ENCODE data around the gene AKAIN1.

AKAIN1 gene

GRCh38 chr18:5146093-5146492, 51.0 kb downstream of the AKAIN1 start:
- Mint-ChIP-seq H3K4me1 (ENCODE audit: low read depth) (peaks cover 5% of the 10 kb centered on the region), H3K36me3 (ENCODE audit: low read depth) (no peaks in the 10 kb centered on the region), H3K27me3 (ENCODE audit: low read depth) (no peaks in the 10 kb centered on the region), H3K4me3 (no peak overlapping the region), H3K27ac (no peak overlapping the region), H3K9me3 (no peaks in the 10 kb centered on the region)

GRCh38 chr18:5145168-5145825, 51.8 kb downstream of the AKAIN1 start:
- Mint-ChIP-seq H3K9me3 (no peaks in the 10 kb centered on the region), H3K4me1 (ENCODE audit: low read depth) (peaks cover 5% of the 10 kb centered on the region), H3K27ac (no peak overlapping the region), H3K36me3 (ENCODE audit: low read depth) (no peaks in the 10 kb centered on the region), H3K4me3 (no peak overlapping the region), H3K27me3 (ENCODE audit: low read depth) (no peaks in the 10 kb centered on the region)

- H3K36me3 Mint-ChIP-seq (ENCODE audit: low read depth), result no peaks in the 10 kb centered on the region
- no peak overlapping the region for H3K4me3 Mint-ChIP-seq
- H3K27ac Mint-ChIP-seq, result no peak overlapping the region
- no peaks in the 10 kb centered on the region for H3K9me3 Mint-ChIP-seq
- no peaks in the 10 kb centered on the region for H3K27me3 Mint-ChIP-seq (ENCODE audit: low read depth)
- peaks cover 5% of the 10 kb centered on the region for H3K4me1 Mint-ChIP-seq (ENCODE audit: low read depth)
Measured at GRCh38 chr18:5144629-5145028, 52.4 kb downstream of the AKAIN1 start.

GRCh38 chr18:5142859-5143258, 54.2 kb downstream of the AKAIN1 start:
- no peak overlapping the region for H3K4me3 Mint-ChIP-seq
- H3K4me1 Mint-ChIP-seq (ENCODE audit: low read depth), result peaks cover 5% of the 10 kb centered on the region
- H3K27ac Mint-ChIP-seq, result no peak overlapping the region
- H3K36me3 Mint-ChIP-seq (ENCODE audit: low read depth), result no peaks in the 10 kb centered on the region
- H3K9me3 Mint-ChIP-seq, result no peaks in the 10 kb centered on the region
- H3K27me3 Mint-ChIP-seq (ENCODE audit: low read depth), result no peaks in the 10 kb centered on the region

GRCh38 chr18:5142131-5142530, 54.9 kb downstream of the AKAIN1 start:
- H3K4me1 Mint-ChIP-seq (ENCODE audit: low read depth), result peaks cover 5% of the 10 kb centered on the region
- no peaks in the 10 kb centered on the region for H3K36me3 Mint-ChIP-seq (ENCODE audit: low read depth)
- no peaks in the 10 kb centered on the region for H3K27me3 Mint-ChIP-seq (ENCODE audit: low read depth)
- no peak overlapping the region for H3K4me3 Mint-ChIP-seq
- H3K9me3 Mint-ChIP-seq, result no peaks in the 10 kb centered on the region
- H3K27ac Mint-ChIP-seq, result no peak overlapping the region

- Mint-ChIP-seq H3K4me1 (ENCODE audit: low read depth) (no peaks in the 10 kb centered on the region), H3K36me3 (ENCODE audit: low read depth) (no peaks in the 10 kb centered on the region)
Measured at GRCh38 chr18:5137261-5137660, 59.8 kb downstream of the AKAIN1 start.

GRCh38 chr18:5132987-5133386, 64.1 kb downstream of the AKAIN1 start:
- Mint-ChIP-seq H3K27ac (no peak overlapping the region), H3K9me3 (no peaks in the 10 kb centered on the region), H3K36me3 (ENCODE audit: low read depth) (no peaks in the 10 kb centered on the region), H3K27me3 (ENCODE audit: low read depth) (no peaks in the 10 kb centered on the region), H3K4me3 (no peak overlapping the region), H3K4me1 (ENCODE audit: low read depth) (no peaks in the 10 kb centered on the region)

More at GRCh38 chr18:5137261-5137660, 59.8 kb downstream of the AKAIN1 start:
- H3K27me3 Mint-ChIP-seq (ENCODE audit: low read depth), result no peaks in the 10 kb centered on the region
- H3K9me3 Mint-ChIP-seq, result no peaks in the 10 kb centered on the region
- H3K27ac Mint-ChIP-seq, result no peak overlapping the region
- no peak overlapping the region for H3K4me3 Mint-ChIP-seq

GRCh38 chr18:5122272-5122671, 74.8 kb downstream of the AKAIN1 start:
- peaks cover 36% of the 10 kb centered on the region for H3K9me3 Mint-ChIP-seq
- H3K27ac Mint-ChIP-seq, result no peak overlapping the region
- H3K36me3 Mint-ChIP-seq (ENCODE audit: low read depth), result no peaks in the 10 kb centered on the region
- H3K27me3 Mint-ChIP-seq (ENCODE audit: low read depth), result no peaks in the 10 kb centered on the region
- no peak overlapping the region for H3K4me3 Mint-ChIP-seq
- no peaks in the 10 kb centered on the region for H3K4me1 Mint-ChIP-seq (ENCODE audit: low read depth)

- Mint-ChIP-seq H3K36me3 (ENCODE audit: low read depth) (no peaks in the 10 kb centered on the region), H3K27me3 (ENCODE audit: low read depth) (no peaks in the 10 kb centered on the region), H3K27ac (no peak overlapping the region)
Measured at GRCh38 chr18:5110266-5110665, 86.8 kb downstream of the AKAIN1 start.

GRCh38 chr18:5107988-5108387, 89.1 kb downstream of the AKAIN1 start:
- no peaks in the 10 kb centered on the region for H3K9me3 Mint-ChIP-seq
- H3K36me3 Mint-ChIP-seq (ENCODE audit: low read depth), result no peaks in the 10 kb centered on the region
- H3K4me3 Mint-ChIP-seq, result no peak overlapping the region
- no peak overlapping the region for H3K27ac Mint-ChIP-seq
- no peaks in the 10 kb centered on the region for H3K4me1 Mint-ChIP-seq (ENCODE audit: low read depth)
- H3K27me3 Mint-ChIP-seq (ENCODE audit: low read depth), result no peaks in the 10 kb centered on the region

More at GRCh38 chr18:5110266-5110665, 86.8 kb downstream of the AKAIN1 start:
- Mint-ChIP-seq H3K4me3 (no peak overlapping the region), H3K4me1 (ENCODE audit: low read depth) (no peaks in the 10 kb centered on the region), H3K9me3 (no peaks in the 10 kb centered on the region)

GRCh38 chr18:5106730-5107129, 90.3 kb downstream of the AKAIN1 start:
- Mint-ChIP-seq H3K4me3 (no peak overlapping the region), H3K4me1 (ENCODE audit: low read depth) (no peaks in the 10 kb centered on the region), H3K9me3 (no peaks in the 10 kb centered on the region), H3K27ac (no peak overlapping the region), H3K36me3 (ENCODE audit: low read depth) (no peaks in the 10 kb centered on the region), H3K27me3 (ENCODE audit: low read depth) (no peaks in the 10 kb centered on the region)

GRCh38 chr18:5104246-5104645, 92.8 kb downstream of the AKAIN1 start:
- no peak overlapping the region for H3K27ac Mint-ChIP-seq
- no peaks in the 10 kb centered on the region for H3K4me1 Mint-ChIP-seq (ENCODE audit: low read depth)
- H3K4me3 Mint-ChIP-seq, result no peak overlapping the region
- H3K9me3 Mint-ChIP-seq, result no peaks in the 10 kb centered on the region
- H3K27me3 Mint-ChIP-seq (ENCODE audit: low read depth), result no peaks in the 10 kb centered on the region
- no peaks in the 10 kb centered on the region for H3K36me3 Mint-ChIP-seq (ENCODE audit: low read depth)

GRCh38 chr18:5103693-5104092, 93.4 kb downstream of the AKAIN1 start:
- H3K4me3 Mint-ChIP-seq, result no peak overlapping the region
- no peaks in the 10 kb centered on the region for H3K36me3 Mint-ChIP-seq (ENCODE audit: low read depth)
- H3K4me1 Mint-ChIP-seq (ENCODE audit: low read depth), result no peaks in the 10 kb centered on the region
- no peak overlapping the region for H3K27ac Mint-ChIP-seq
- no peaks in the 10 kb centered on the region for H3K9me3 Mint-ChIP-seq
- H3K27me3 Mint-ChIP-seq (ENCODE audit: low read depth), result no peaks in the 10 kb centered on the region

GRCh38 chr18:5103286-5103685, 93.8 kb downstream of the AKAIN1 start:
- Mint-ChIP-seq H3K4me1 (ENCODE audit: low read depth) (no peaks in the 10 kb centered on the region), H3K36me3 (ENCODE audit: low read depth) (no peaks in the 10 kb centered on the region), H3K9me3 (no peaks in the 10 kb centered on the region), H3K27me3 (ENCODE audit: low read depth) (no peaks in the 10 kb centered on the region), H3K27ac (no peak overlapping the region), H3K4me3 (no peak overlapping the region)

- H3K4me1 Mint-ChIP-seq (ENCODE audit: low read depth), result no peaks in the 10 kb centered on the region
- peaks cover 4% of the 10 kb centered on the region for H3K9me3 Mint-ChIP-seq
- no peaks in the 10 kb centered on the region for H3K27me3 Mint-ChIP-seq (ENCODE audit: low read depth)
- H3K4me3 Mint-ChIP-seq, result no peak overlapping the region
- H3K36me3 Mint-ChIP-seq (ENCODE audit: low read depth), result no peaks in the 10 kb centered on the region
- no peak overlapping the region for H3K27ac Mint-ChIP-seq
Measured at GRCh38 chr18:5097116-5097703, 99.8 kb downstream of the AKAIN1 start.
